ENCODE measurements around the gene HS3ST2. TPM values are rescaled to one million over a fixed set of nuclear protein-coding genes. Genes with fewer than 3 reads are reported as not detected.

HS3ST2 gene
- total and polyA plus RNA-seq, 2 of the 8 experiments (the other 6 are each of a cell fraction or from before 2014, with no cell fraction given), result 1.7 to 3.7 TPM

GRCh38 chr16:22855231-22855630 lies 41.3 kb downstream of the HS3ST2 start:
- Histone ChIP-seq H4K8ac (ENCODE audit: extremely low read depth, insufficient read depth, low read length) (no peak overlapping the region), H3K9me3 (ENCODE audit: insufficient read depth in 2 of 2, low read depth in 1 of 2, low read length in 1 of 2) (peaks cover 0 to under 1% of the 10 kb centered on the region in 2 experiments; a peak in 1 of 4 replicates), H3K4ac (replicated peaks; ENCODE audit: insufficient read length, low read depth, low read length) (no peak overlapping the region), H3K14ac (ENCODE audit: insufficient read length) (no peak overlapping the region), H3K27me3 (replicated peaks in 1 of 4; ENCODE audit: control insufficient read depth in 3 of 4, extremely low read depth in 1 of 4, insufficient read depth in 3 of 4, low read length in 3 of 4) (no peaks in the 10 kb centered on the region), H3K79me1 (ENCODE audit: low read depth, low read length) (no peaks in the 10 kb centered on the region), H4K20me1 (replicated peaks in 1 of 2; ENCODE audit: control insufficient read depth in 1 of 2, insufficient read depth in 2 of 2, low read length in 2 of 2) (no peaks in the 10 kb centered on the region), H3K23me2 (ENCODE audit: low read depth, low read length) (no peaks in the 10 kb centered on the region), H3K4me1 (replicated peaks in 1 of 4; ENCODE audit: control insufficient read depth in 3 of 4, insufficient read depth in 4 of 4, low read length in 3 of 4) (peaks cover 0 to 8% (median 5%) of the 10 kb centered on the region in 4 experiments; a peak in 4 of 7 replicates), H2AFZ (ENCODE audit: low read length) (no peak overlapping the region), H3K79me2 (ENCODE audit: control insufficient read depth in 1 of 2, insufficient read depth in 2 of 2, low read length in 2 of 2) (no peaks in the 10 kb centered on the region), H2BK12ac (ENCODE audit: low read depth, low read length) (no peak overlapping the region), H2BK15ac (ENCODE audit: low read length) (no peak overlapping the region), H3K27ac (ENCODE audit: low read depth, low read length) (no peak overlapping the region), H2AK5ac (ENCODE audit: low read depth, low read length) (no peak overlapping the region), H3K9ac (replicated peaks in 1 of 4; ENCODE audit: extremely low read depth in 1 of 4, low read depth in 3 of 4, low read length in 3 of 4) (no peak overlapping the region), H3K56ac (replicated peaks; ENCODE audit: insufficient read length, low read depth, low read length) (no peak overlapping the region), H2BK20ac (ENCODE audit: low read length) (no peak overlapping the region), H2BK5ac (ENCODE audit: low read depth, low read length) (no peak overlapping the region), H3K4me3 (ENCODE audit: extremely low read depth in 1 of 4, insufficient read depth in 2 of 4, low read depth in 3 of 4, low read length in 4 of 4) (no peak overlapping the region), H3K36me3 (ENCODE audit: control insufficient read depth in 2 of 4, insufficient read depth in 4 of 4, low read length in 3 of 4) (no peaks in the 10 kb centered on the region), H4K91ac (replicated peaks; ENCODE audit: insufficient read length, low read length) (no peak overlapping the region), H4K5ac (ENCODE audit: insufficient read length, low read depth, low read length) (no peak overlapping the region), H3K23ac (ENCODE audit: insufficient read length) (no peak overlapping the region), H3K18ac (ENCODE audit: extremely low read depth, low read length) (no peak overlapping the region), H2BK120ac (replicated peaks; ENCODE audit: low read depth, low read length) (no peak overlapping the region), H3K4me2 (ENCODE audit: insufficient read depth in 1 of 2, low read depth in 2 of 2, low read length in 2 of 2) (no peak overlapping the region)
- DNase-seq (ENCODE audit: low read depth in 1 of 2, low spot score in 2 of 2), result no peak
- ChIA-PET POLR2A (ENCODE audit: partially characterized antibody) (no interaction called here), CTCF (ENCODE audit: partially characterized antibody) (interaction anchor here (1.4 kb wide), 1 partner anchor 23 kb away, joined by 3 read pairs; no protein-coding TSS in a partner anchor)
- 90% methylated on average over 2 of the region's 2 CpGs; no CpG with 5 or more reads in 1 of the 2 experiments for WGBS, 2 experiments (ENCODE audit: extremely low coverage in 1 of 2, insufficient coverage in 1 of 2, insufficient read length in 1 of 2, insufficient replicate concordance in 2 of 2, low coverage in 1 of 2, low lambda C conversion rate in 2 of 2, missing lambda C conversion rate in 1 of 2)
- no peak for TF ChIP-seq BCL11A (IDR thresholded peaks at IDR 0.05; ENCODE audit: low read depth in 2 of 2, low read length in 2 of 2)
- no peak for TF ChIP-seq TAF7 (optimal IDR thresholded peaks at IDR 0.05; ENCODE audit: borderline replicate concordance, low read depth, low read length)
- TF ChIP-seq CTBP2 (IDR thresholded peaks at IDR 0.05; ENCODE audit: borderline replicate concordance, insufficient read depth, insufficient read length, low read length), result no peak
- no peak for TF ChIP-seq USF2 (IDR thresholded peaks at IDR 0.05; ENCODE audit: low read length)
- TF ChIP-seq CBX5 (IDR thresholded peaks at IDR 0.05; ENCODE audit: low read depth, low read length), result no peak
- TF ChIP-seq CEBPB (IDR thresholded peaks at IDR 0.05; ENCODE audit: low read depth, low read length), result no peak
- TF ChIP-seq NANOG (IDR thresholded peaks at IDR 0.05; ENCODE audit: insufficient read depth, low read depth, low read length, poor library complexity, severe bottlenecking), result no peak
- TF ChIP-seq GTF2F1 (IDR thresholded peaks at IDR 0.05; ENCODE audit: borderline replicate concordance, low read depth, low read length), result no peak
- TF ChIP-seq POLR2A (IDR thresholded peaks at IDR 0.05; ENCODE audit: control extremely low read depth in 1 of 2, low read depth in 2 of 2, low read length in 2 of 2), result no peak
- no peak for TF ChIP-seq RXRA (IDR thresholded peaks at IDR 0.05; ENCODE audit: insufficient read depth, low read depth, low read length)
- TF ChIP-seq TCF12 (IDR thresholded peaks at IDR 0.05; ENCODE audit: low read depth, low read length), result no peak
- TF ChIP-seq POU5F1 (IDR thresholded peaks at IDR 0.05; ENCODE audit: low read depth, low read length), result no peak
- no peak for FAIRE-seq
